K562 (cell line): Measurements from ENCODE around the gene TMEM61. TPM values are rescaled to one million over a fixed set of nuclear protein-coding genes. Genes with fewer than 3 reads are reported as not detected.

Experiments used
- BACH1 ChIP-seq: fragments of 200-800 bp; sonication (Bioruptor generic); IDR thresholded peaks from 2 replicates; pipeline ENCODE4 v1.6.1; 2016; ENCODE audit warnings: missing genetic modification characterization, missing compliant biosample characterization
- CEBPB ChIP-seq: fragments of 450-650 bp; IDR thresholded peaks from 2 replicates; pipeline ENCODE4 v1.6.1; 2016; ENCODE audit warnings: missing genetic modification characterization, missing compliant biosample characterization
- KDM2B ChIP-seq: fragments of 250-450 bp; sonication (Bioruptor Pico); IDR thresholded peaks from 2 replicates; pipeline ENCODE4 v1.8.0; 2021; ENCODE audit warnings: mild to moderate bottlenecking, moderate library complexity
- MED1 ChIP-seq: sonication (generic); formaldehyde crosslinking; IDR thresholded peaks from 2 replicates; pipeline ENCODE4 v1.8.1; 2023; ENCODE audit warnings: missing genetic modification reagents, borderline replicate concordance
- NR2F6 ChIP-seq: fragments of 450-650 bp; formaldehyde crosslinking; IDR thresholded peaks from 2 replicates; pipeline ENCODE4 v1.4.0; 2020; ENCODE audit warnings: mild to moderate bottlenecking
- PCBP2 ChIP-seq: fragments of 200-400 bp; formaldehyde crosslinking; IDR thresholded peaks from 2 replicates; pipeline ENCODE4 v1.6.1; 2018; ENCODE audit warnings: low read length, low read depth, mild to moderate bottlenecking, moderate library complexity; ENCODE audit not compliant: poor library complexity, severe bottlenecking
- PHF21A ChIP-seq: fragments of 450-650 bp; IDR thresholded peaks from 2 replicates; pipeline ENCODE4 v1.6.1; 2017; ENCODE audit warnings: low read depth, borderline replicate concordance
- RBM39 ChIP-seq: fragments of 200-400 bp; formaldehyde crosslinking; optimal IDR thresholded peaks from 2 replicates; pipeline ENCODE3; 2018; ENCODE audit warnings: low read depth, low read length
- TAL1 ChIP-seq: fragments of 450-650 bp; IDR thresholded peaks from 2 replicates; pipeline ENCODE4 v1.6.1; 2016; ENCODE audit warnings: mild to moderate bottlenecking
- ZC3H4 ChIP-seq: sonication (generic); formaldehyde crosslinking; IDR thresholded peaks from 2 replicates; pipeline ENCODE4 v1.9.0; 2021; ENCODE audit warnings: missing genetic modification reagents, borderline replicate concordance
- ZKSCAN3 ChIP-seq: fragments of 250-450 bp; sonication (Bioruptor Pico); IDR thresholded peaks from 2 replicates; pipeline ENCODE4 v1.4.0; 2020
- ZMIZ1 ChIP-seq, 2 experiments: fragments of 150-350 bp in 1 of 2; IDR thresholded peaks; 2 replicates each; pipeline ENCODE4 v1.6.1; 2012 to 2016; ENCODE audit warnings: low read depth in 2 of 2, low read length in 2 of 2, mild to moderate bottlenecking in 1 of 2, moderate library complexity in 1 of 2
- ZNF143 ChIP-seq: sonication (generic); formaldehyde crosslinking; IDR thresholded peaks from 2 replicates; pipeline ENCODE4 v1.9.0; 2022; ENCODE audit warnings: mild to moderate bottlenecking, missing genetic modification reagents
- ZNF217 ChIP-seq: sonication (generic); formaldehyde crosslinking; IDR thresholded peaks from 2 replicates; pipeline ENCODE4 v1.8.0; 2022; ENCODE audit warnings: mild to moderate bottlenecking, missing genetic modification reagents
- ZNF511 ChIP-seq: sonication (generic); formaldehyde crosslinking; IDR thresholded peaks from 2 replicates; pipeline ENCODE4 v1.8.0; 2022; ENCODE audit warnings: mild to moderate bottlenecking, missing genetic modification reagents
- ZNF589 ChIP-seq: fragments of 200-800 bp; sonication (Bioruptor generic); IDR thresholded peaks from 2 replicates; pipeline ENCODE4 v1.6.1; 2016; ENCODE audit warnings: low read depth, missing genetic modification characterization, missing compliant biosample characterization
- ZNF780A ChIP-seq: fragments of 250-450 bp; sonication (Bioruptor Pico); IDR thresholded peaks from 2 replicates; pipeline ENCODE4 v1.5.0; 2021; ENCODE audit warnings: mild to moderate bottlenecking
- polyA plus RNA-seq, 8 experiments: library from polyadenylated mRNA; depleted of rRNA in 4 of 8; stranded (reverse) in 5 of 8; unstranded in 3 of 8; fragments of >200 nt; fragmentation: Nextera tagmentation in 2 of 8; fragmentation: Illumina TruSeq in 1 of 8; extraction: Ambion mirVana in 2 of 8; extraction: Trizol in 1 of 8; gene quantifications; 2 replicates each; pipeline versions ENCODE4 v1.2.1 to v1.2.3, GENCODE V29; 2011 to 2014; ENCODE audit warnings: inconsistent platforms in 1 of 8, missing spikeins in 1 of 8
- total RNA-seq, 7 experiments: library from RNA; depleted of rRNA in 6 of 7; stranded (reverse); fragments of >200 nt in 6 of 7; fragmentation: Illumina TruSeq in 2 of 7; extraction: Trizol in 2 of 7; gene quantifications; 2 replicates each; pipeline versions ENCODE4 v1.2.1 to v1.2.3, GENCODE V29; 2011 to 2021; ENCODE audit warnings: low replicate concordance in 1 of 7
- TF ChIP-seq, protein P1 (sequence below), 3 experiments: fragments of 200-800 bp in 1 of 3; fragments of 250-450 bp in 1 of 3; fragments of 450-650 bp in 1 of 3; sonication (Bioruptor Pico) in 1 of 3; sonication (Bioruptor generic) in 1 of 3; formaldehyde crosslinking in 1 of 3; IDR thresholded peaks; 2 replicates each; pipeline versions ENCODE4 v1.6.1 to v1.8.0; 2016 to 2022; ENCODE audit warnings: mild to moderate bottlenecking in 2 of 3, missing genetic modification characterization in 2 of 3, missing compliant biosample characterization in 1 of 3, moderate library complexity in 1 of 3

TMEM61 gene
- total and polyA plus RNA-seq, 9 of the 15 experiments (the other 6 are each of a cell fraction or from before 2014, with no cell fraction given), result not detected

GRCh38 chr1:54951810-54952226, 28.6 kb upstream of the TMEM61 start (continued):
- TF ChIP-seq ZNF589 (peak; percentile 48; the same call in 1 of the 2 replicates), MED1 (CRISPR knock-in tag) (no peak), PCBP2 (no peak), NR2F6 (CRISPR knock-in tag) (no peak), ZNF780A (CRISPR knock-in tag) (no peak), ZNF143 (CRISPR knock-in tag) (no peak), RBM39 (no peak), TAL1 (no peak), CEBPB (tag) (no peak), ZC3H4 (no peak), PHF21A (no peak), ZNF511 (CRISPR knock-in tag) (no peak), KDM2B (CRISPR knock-in tag) (no peak), ZMIZ1 (IDR thresholded peaks at IDR 0.05; ENCODE audit: low read depth in 2 of 2, low read length in 2 of 2) (no peak), ZKSCAN3 (CRISPR knock-in tag) (no peak), ZNF217 (CRISPR knock-in tag) (no peak), BACH1 (tag) (peak; percentile 34; the same call in 1 of the 2 replicates)
- TF ChIP-seq, protein P1, sequence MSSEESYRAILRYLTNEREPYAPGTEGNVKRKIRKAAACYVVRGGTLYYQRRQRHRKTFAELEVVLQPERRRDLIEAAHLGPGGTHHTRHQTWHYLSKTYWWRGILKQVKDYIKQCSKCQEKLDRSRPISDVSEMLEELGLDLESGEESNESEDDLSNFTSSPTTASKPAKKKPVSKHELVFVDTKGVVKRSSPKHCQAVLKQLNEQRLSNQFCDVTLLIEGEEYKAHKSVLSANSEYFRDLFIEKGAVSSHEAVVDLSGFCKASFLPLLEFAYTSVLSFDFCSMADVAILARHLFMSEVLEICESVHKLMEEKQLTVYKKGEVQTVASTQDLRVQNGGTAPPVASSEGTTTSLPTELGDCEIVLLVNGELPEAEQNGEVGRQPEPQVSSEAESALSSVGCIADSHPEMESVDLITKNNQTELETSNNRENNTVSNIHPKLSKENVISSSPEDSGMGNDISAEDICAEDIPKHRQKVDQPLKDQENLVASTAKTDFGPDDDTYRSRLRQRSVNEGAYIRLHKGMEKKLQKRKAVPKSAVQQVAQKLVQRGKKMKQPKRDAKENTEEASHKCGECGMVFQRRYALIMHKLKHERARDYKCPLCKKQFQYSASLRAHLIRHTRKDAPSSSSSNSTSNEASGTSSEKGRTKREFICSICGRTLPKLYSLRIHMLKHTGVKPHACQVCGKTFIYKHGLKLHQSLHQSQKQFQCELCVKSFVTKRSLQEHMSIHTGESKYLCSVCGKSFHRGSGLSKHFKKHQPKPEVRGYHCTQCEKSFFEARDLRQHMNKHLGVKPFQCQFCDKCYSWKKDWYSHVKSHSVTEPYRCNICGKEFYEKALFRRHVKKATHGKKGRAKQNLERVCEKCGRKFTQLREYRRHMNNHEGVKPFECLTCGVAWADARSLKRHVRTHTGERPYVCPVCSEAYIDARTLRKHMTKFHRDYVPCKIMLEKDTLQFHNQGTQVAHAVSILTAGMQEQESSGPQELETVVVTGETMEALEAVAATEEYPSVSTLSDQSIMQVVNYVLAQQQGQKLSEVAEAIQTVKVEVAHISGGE (CRISPR knock-in tag; IDR thresholded peaks at IDR 0.05), result peak in 1 of 3 experiments; percentile 50; a peak in 1 of 6 replicates
